COLO829 (cell line): Measurements from ENCODE around the gene SYCN.

Source experiments
- DNase-seq: peaks from one replicate; pipeline ENCODE4 v3.0.0; 2012; ENCODE audit warnings: low spot score

Gene SYCN

GRCh38 chr19:39170386-39171231, 33.5 kb downstream of the SYCN start:
- no peak for DNase-seq

GRCh38 chr19:39169143-39169810, 34.8 kb downstream of the SYCN start:
- no peak for DNase-seq

- no peak for DNase-seq
Measured at GRCh38 chr19:39168258-39169142, 35.6 kb downstream of the SYCN start.

GRCh38 chr19:39167461-39168257, 36.4 kb downstream of the SYCN start:
- no peak for DNase-seq

- DNase-seq = no peak
Measured at GRCh38 chr19:39166571-39167391, 37.3 kb downstream of the SYCN start.

GRCh38 chr19:39165857-39166256, 38.2 kb downstream of the SYCN start:
- DNase-seq = no peak

GRCh38 chr19:39164289-39164688, 39.8 kb downstream of the SYCN start:
- DNase-seq = no peak

GRCh38 chr19:39163621-39164020, 40.4 kb downstream of the SYCN start:
- DNase-seq = no peak

- no peak for DNase-seq
Measured at GRCh38 chr19:39162441-39163043, 41.5 kb downstream of the SYCN start.

GRCh38 chr19:39160889-39161672, 43.0 kb downstream of the SYCN start:
- no peak for DNase-seq

- DNase-seq = no peak
Measured at GRCh38 chr19:39160523-39160861, 43.6 kb downstream of the SYCN start.

- no peak for DNase-seq
Measured at GRCh38 chr19:39158646-39159260, 45.3 kb downstream of the SYCN start.

- DNase-seq = no peak
Measured at GRCh38 chr19:39157997-39158389, 46.1 kb downstream of the SYCN start.

- no peak for DNase-seq
Measured at GRCh38 chr19:39157275-39157996, 46.6 kb downstream of the SYCN start.

- DNase-seq = no peak
Measured at GRCh38 chr19:39156326-39157230, 47.5 kb downstream of the SYCN start.

- DNase-seq = no peak
Measured at GRCh38 chr19:39155741-39156140, 48.3 kb downstream of the SYCN start.

GRCh38 chr19:39155114-39155700, 48.9 kb downstream of the SYCN start:
- no peak for DNase-seq
